Gastroesophageal sphincter (tissue), 4 donors: ENCODE data around the gene HNRNPA0. TPM values are rescaled to one million over a fixed set of nuclear protein-coding genes. Genes with fewer than 3 reads are reported as not detected.

Source experiments
- ATAC-seq: fragments of 150-250 bp; one replicate; pipeline ENCODE4 v1.9.1; 2016; ENCODE audit warnings: mild to moderate bottlenecking, moderate library complexity
- H3K27ac ChIP-seq, 4 donors: fragments of 200-600 bp; sonication (generic) in 3 of 4; 1 replicate in 3 of 4; 2 replicates in 1 of 4; pipeline ENCODE4 v1.5.1; 2016 to 2019
- H3K27me3 ChIP-seq: fragments of 200-600 bp; sonication (generic); one replicate; pipeline ENCODE4 v1.5.1; 2019
- H3K36me3 ChIP-seq, 2 donors: fragments of 200-600 bp; sonication (generic); one replicate each; pipeline ENCODE4 v1.5.1; 2019; ENCODE audit warnings: control low read depth in 1 of 2
- H3K4me1 ChIP-seq, 3 donors: fragments of 200-600 bp; sonication (generic); 1 replicate in 2 of 3; 2 replicates in 1 of 3; pipeline ENCODE4 v1.5.1; 2016 to 2019; ENCODE audit warnings: control low read depth in 2 of 3
- H3K4me3 ChIP-seq, 2 donors: fragments of 200-600 bp; sonication (generic); one replicate each; pipeline ENCODE4 v1.5.1; 2019; ENCODE audit warnings: mild to moderate bottlenecking in 1 of 2, moderate library complexity in 1 of 2
- H3K9me3 ChIP-seq, 3 donors: fragments of 200-600 bp; sonication (generic); one replicate each; pipeline ENCODE4 v1.5.1; 2017 to 2019; ENCODE audit warnings: control low read depth in 2 of 3
- EP300 ChIP-seq: sonication (generic); formaldehyde crosslinking; IDR thresholded peaks from one replicate; pipeline ENCODE4 v1.6.1; 2017; ENCODE audit warnings: antibody characterized with exemption, mild to moderate bottlenecking
- POLR2A ChIP-seq, 2 donors: fragments of 450-650 bp; IDR thresholded peaks; one replicate each; pipeline ENCODE4 v1.6.1; 2017; ENCODE audit warnings: antibody characterized with exemption in 2 of 2, mild to moderate bottlenecking in 2 of 2, moderate library complexity in 1 of 2
- POLR2AphosphoS5 ChIP-seq: sonication (generic); formaldehyde crosslinking; IDR thresholded peaks from one replicate; pipeline ENCODE4 v1.6.1; 2017; ENCODE audit warnings: antibody characterized with exemption
- WGBS, 2 donors: methylation state at CpG; one replicate each; pipeline ENCODE4 v1.1.5; 2018; ENCODE audit warnings: low coverage in 1 of 2; 5-methylcytosine and 5-hydroxymethylcytosine counted together
- total RNA-seq, 4 donors: library from RNA; depleted of rRNA; stranded (reverse); fragments of >200 nt; gene quantifications; one replicate each; pipeline ENCODE4 v1.1.0, GENCODE V29; 2016
- TF ChIP-seq, protein P1 (sequence below), 4 experiments: fragments of 200-600 bp in 2 of 4; fragments of 450-650 bp in 2 of 4; sonication (generic) in 1 of 4; IDR thresholded peaks; one replicate each; pipeline ENCODE4 v1.5.1; 2017 to 2019; ENCODE audit warnings: antibody characterized with exemption in 4 of 4, mild to moderate bottlenecking in 2 of 4, moderate library complexity in 2 of 4

HNRNPA0 gene
- total RNA-seq, 4 donors from 2014 or later = 9.9 to 17.2 (median 13.8) TPM

DNA sequence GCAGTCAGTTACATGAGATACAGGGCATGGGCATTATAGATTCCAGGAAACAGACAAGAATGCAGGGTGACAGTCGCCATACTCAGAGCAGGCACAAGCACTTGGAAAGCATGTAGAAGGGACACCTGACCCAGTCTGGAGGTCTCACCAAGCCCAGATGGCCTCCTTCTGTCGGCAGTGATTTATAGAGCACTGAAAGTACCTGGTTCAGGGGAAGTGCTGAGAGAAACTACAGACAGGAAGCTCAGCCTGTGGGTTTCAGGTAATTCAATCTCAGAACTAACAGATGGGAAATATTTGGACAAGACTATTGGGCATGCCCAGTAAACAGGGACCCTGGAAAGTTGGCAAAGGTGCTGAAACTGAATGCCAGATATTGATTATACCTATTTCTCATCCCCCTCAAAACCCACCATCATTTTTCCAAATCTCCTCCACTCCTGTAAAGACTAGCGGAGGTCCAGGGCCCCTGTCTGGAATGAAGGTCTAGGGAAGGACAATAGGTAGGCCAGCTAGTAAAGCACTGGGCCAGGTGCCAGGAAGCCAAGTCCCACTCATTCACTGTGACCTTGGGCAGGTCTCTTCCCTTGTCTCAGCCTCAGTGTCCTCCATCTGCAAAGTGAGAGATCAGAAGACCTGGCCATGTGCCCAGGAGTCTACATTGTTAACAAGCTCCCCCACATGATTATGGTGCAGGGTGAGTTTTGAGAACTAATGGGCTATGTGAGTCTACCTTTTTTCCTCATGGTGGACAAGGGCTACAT lies 45.2 kb downstream of the HNRNPA0 start:
- TF ChIP-seq, protein P1, sequence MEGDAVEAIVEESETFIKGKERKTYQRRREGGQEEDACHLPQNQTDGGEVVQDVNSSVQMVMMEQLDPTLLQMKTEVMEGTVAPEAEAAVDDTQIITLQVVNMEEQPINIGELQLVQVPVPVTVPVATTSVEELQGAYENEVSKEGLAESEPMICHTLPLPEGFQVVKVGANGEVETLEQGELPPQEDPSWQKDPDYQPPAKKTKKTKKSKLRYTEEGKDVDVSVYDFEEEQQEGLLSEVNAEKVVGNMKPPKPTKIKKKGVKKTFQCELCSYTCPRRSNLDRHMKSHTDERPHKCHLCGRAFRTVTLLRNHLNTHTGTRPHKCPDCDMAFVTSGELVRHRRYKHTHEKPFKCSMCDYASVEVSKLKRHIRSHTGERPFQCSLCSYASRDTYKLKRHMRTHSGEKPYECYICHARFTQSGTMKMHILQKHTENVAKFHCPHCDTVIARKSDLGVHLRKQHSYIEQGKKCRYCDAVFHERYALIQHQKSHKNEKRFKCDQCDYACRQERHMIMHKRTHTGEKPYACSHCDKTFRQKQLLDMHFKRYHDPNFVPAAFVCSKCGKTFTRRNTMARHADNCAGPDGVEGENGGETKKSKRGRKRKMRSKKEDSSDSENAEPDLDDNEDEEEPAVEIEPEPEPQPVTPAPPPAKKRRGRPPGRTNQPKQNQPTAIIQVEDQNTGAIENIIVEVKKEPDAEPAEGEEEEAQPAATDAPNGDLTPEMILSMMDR (IDR thresholded peaks at IDR 0.05) = no peak
- TF ChIP-seq POLR2AphosphoS5 (no peak), POLR2A (IDR thresholded peaks at IDR 0.05) (no peak), EP300 (no peak)
- ATAC-seq = no peak
- Histone ChIP-seq H3K4me1 (no peaks in the 10 kb centered on the region), H3K4me3 (no peak overlapping the region), H3K27me3 (no peaks in the 10 kb centered on the region), H3K36me3 (peaks cover 0 to 32% of the 10 kb centered on the region in 2 donors), H3K9me3 (no peaks in the 10 kb centered on the region), H3K27ac (no peak overlapping the region)
- WGBS, 2 donors = 88 to 100% methylated on average over 1 to 2 of the region's 3 CpGs

DNA sequence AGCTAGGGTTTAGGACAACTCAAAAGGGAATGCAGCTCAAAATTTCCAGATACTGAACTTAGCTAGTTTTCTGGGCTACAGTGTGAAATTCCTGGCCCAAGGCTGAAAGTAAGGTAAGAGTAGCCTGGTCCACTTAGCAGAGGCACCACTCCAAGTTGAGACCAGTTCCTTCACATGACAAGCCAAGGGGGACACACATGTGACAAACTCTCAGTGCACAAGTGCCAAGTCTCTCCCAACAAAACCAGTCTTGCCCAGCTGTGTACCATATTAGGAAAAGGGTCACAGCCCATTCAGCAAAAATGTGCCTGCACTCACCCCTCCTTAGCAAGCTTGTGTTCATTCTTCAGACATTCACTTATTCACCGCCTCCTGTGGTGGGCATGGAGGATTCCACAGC lies 46.1 kb downstream of the HNRNPA0 start:
- Histone ChIP-seq H3K36me3 (peaks cover 0 to 30% of the 10 kb centered on the region in 2 donors), H3K27ac (no peak overlapping the region), H3K4me3 (no peak overlapping the region), H3K27me3 (no peaks in the 10 kb centered on the region), H3K9me3 (no peaks in the 10 kb centered on the region), H3K4me1 (no peaks in the 10 kb centered on the region)
- no peak for TF ChIP-seq POLR2AphosphoS5
- no peak for TF ChIP-seq POLR2A (IDR thresholded peaks at IDR 0.05)
- TF ChIP-seq, protein P1 (IDR thresholded peaks at IDR 0.05) = no peak
- no peak for TF ChIP-seq EP300
- WGBS, 2 donors = 100% methylated on average over 1 of the region's 1 CpG; no CpG with 5 or more reads in 1 of the 2 donors
- ATAC-seq = no peak

DNA sequence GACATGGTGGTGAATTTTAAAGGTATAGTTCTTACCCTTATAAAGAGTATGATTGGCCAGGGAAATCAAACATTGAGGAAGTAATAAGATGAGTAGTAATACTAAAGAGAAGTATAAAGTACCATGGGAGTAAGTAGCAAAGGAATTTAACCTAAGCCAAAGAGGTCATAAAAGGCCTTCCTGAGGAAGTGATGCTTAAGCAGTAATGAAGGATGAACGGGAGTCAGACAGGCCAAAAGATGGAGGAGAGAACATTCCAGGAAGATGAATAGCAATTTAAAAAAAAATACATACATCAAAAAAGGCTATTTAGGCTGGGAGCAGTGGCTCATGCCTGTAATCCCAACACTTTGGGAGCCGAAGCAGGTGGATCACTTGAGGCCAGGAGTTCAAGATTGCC lies 47.3 kb downstream of the HNRNPA0 start:
- no peak overlapping the region for H3K4me3 ChIP-seq
- 20 to 81% methylated on average over 1 to 2 of the region's 2 CpGs for WGBS, 2 donors
- no peaks in the 10 kb centered on the region for H3K9me3 ChIP-seq
- TF ChIP-seq, protein P1 (IDR thresholded peaks at IDR 0.05) = no peak
- TF ChIP-seq EP300 = no peak
- no peak for TF ChIP-seq POLR2AphosphoS5
- no peak for TF ChIP-seq POLR2A (IDR thresholded peaks at IDR 0.05)
- no peak overlapping the region for H3K27ac ChIP-seq
- ATAC-seq = no peak
- no peaks in the 10 kb centered on the region for H3K27me3 ChIP-seq
- H3K36me3 ChIP-seq = peaks cover 0 to 30% of the 10 kb centered on the region in 2 donors
- no peaks in the 10 kb centered on the region for H3K4me1 ChIP-seq

DNA sequence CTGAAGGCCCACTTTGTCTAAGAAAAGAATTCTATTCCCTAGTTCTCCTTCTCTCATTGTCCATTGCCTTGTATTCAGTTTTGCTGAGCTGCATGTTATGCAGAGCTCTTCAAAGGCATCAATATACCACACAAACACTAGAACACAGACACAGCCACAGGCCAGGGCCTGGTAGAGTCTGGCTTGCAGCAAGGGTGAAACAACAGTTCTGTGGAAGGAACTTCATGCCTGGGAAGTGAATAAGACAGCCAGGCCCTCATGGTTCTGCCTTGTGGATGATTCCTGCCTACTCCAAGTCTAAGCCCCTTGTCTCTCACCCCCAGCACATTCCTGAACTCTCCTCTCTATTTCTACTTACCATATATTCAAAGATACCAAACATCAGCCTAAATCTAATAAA lies 49.1 kb downstream of the HNRNPA0 start:
- no peak overlapping the region for H3K27ac ChIP-seq
- H3K4me1 ChIP-seq = peaks cover 0 to under 1% (median 0%) of the 10 kb centered on the region in 3 donors
- H3K4me3 ChIP-seq = no peak overlapping the region
- TF ChIP-seq, protein P1 (IDR thresholded peaks at IDR 0.05) = no peak
- no peak for TF ChIP-seq EP300
- no peak for TF ChIP-seq POLR2AphosphoS5
- no peak for TF ChIP-seq POLR2A (IDR thresholded peaks at IDR 0.05)
- peaks cover 0 to 30% of the 10 kb centered on the region in 2 donors for H3K36me3 ChIP-seq
- H3K27me3 ChIP-seq = no peaks in the 10 kb centered on the region
- no peaks in the 10 kb centered on the region for H3K9me3 ChIP-seq
- ATAC-seq = no peak

DNA sequence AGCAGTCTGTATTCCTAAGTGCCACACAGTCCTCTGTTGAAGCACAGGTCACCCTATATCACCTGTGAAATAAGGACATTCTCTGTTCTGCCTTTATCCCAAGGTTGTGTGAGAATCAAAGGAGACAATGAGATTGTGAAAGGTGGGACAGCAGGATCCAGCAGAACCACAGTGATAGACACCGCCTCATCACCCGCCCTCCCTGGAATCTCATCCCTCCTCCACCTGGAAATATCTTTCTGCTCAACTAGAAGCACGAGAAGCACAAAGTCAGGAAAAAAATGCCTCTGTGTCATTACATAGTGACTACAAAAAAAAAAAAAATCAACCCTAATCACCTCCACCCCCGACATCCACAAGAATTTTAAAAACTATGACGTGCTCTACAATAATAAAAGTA lies 50.6 kb downstream of the HNRNPA0 start:
- TF ChIP-seq, protein P1 (IDR thresholded peaks at IDR 0.05) = no peak
- TF ChIP-seq POLR2A (IDR thresholded peaks at IDR 0.05) = no peak
- Histone ChIP-seq H3K9me3 (no peaks in the 10 kb centered on the region), H3K27ac (no peak overlapping the region), H3K4me1 (peaks cover 0 to 12% (median 0%) of the 10 kb centered on the region in 3 donors), H3K4me3 (no peak overlapping the region), H3K36me3 (peaks cover 0 to 16% of the 10 kb centered on the region in 2 donors), H3K27me3 (no peaks in the 10 kb centered on the region)
- 95 to 100% methylated on average over 2 to 4 of the region's 5 CpGs for WGBS, 2 donors
- ATAC-seq = no peak
